ENCODE results near the gene WBP2NL.
"Not testable (repeated sequence)": the region's sequence is repeated elsewhere in the genome, so short reads cannot be mapped to it uniquely, and the experiment has no call there.

Gene WBP2NL, protein sequence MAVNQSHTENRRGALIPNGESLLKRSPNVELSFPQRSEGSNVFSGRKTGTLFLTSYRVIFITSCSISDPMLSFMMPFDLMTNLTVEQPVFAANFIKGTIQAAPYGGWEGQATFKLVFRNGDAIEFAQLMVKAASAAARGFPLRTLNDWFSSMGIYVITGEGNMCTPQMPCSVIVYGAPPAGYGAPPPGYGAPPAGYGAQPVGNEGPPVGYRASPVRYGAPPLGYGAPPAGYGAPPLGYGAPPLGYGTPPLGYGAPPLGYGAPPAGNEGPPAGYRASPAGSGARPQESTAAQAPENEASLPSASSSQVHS

DNA sequence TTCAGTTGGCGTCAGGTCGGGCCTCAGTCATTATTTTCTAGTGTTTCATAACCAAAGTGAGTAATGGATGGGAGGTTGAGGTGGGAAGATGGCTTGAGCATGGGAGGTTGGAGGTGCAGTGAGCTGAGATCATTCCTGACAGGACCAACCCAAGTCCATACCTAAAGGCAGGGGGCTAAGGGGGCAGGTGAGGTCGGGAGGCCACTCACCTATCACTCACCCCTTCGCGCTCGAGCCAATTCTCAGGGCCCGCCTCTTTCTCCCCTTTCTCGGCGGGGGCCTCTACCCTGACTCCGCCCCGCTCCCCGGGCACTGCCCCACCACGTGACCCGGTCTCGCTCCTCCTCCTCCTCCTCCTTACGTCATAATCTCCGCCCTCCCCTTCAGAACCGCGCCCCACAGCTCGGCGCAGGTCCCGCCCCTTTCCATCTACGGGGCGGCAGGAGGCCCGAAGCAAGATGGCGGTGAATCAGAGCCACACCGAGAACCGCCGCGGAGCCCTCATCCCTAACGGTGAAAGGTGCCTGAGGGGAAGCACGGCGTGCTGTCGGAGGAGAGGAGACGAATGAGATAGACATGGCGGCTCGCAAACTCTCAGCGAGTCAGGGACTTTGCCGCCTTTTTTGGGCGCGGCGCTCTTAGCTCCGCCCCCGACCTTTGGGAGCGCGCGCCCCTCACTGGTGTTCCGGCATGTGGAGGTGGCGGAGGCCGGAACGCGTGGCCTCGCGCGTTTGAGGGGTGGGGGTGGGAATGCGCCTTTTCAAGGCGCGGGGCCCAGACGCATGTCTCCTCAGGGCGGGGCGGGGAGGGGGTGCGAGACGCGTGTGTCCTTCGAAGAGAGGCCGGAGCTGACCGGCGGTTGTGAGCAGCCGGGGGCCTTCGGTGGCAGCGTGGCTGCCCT, at the start of gene WBP2NL:
Gene WBP2NL (plus strand): TSS at position 428 of the 901 bp plus-strand sequence. CDS start 31 bp downstream, at position 459.
- Mint-ChIP-seq H3K4me3 (peak within 1 kb of the TSS; percentile 99), H3K9me3 (peaks cover 4% of the 10 kb centered on the region), H3K27ac (peak within 1 kb of the TSS; percentile 99), H3K4me1 (ENCODE audit: low read depth) (peaks cover 26% of the 10 kb centered on the region), H3K36me3 (ENCODE audit: low read depth) (peaks cover 28% of the 10 kb centered on the region), H3K27me3 (ENCODE audit: low read depth) (no peaks in the 10 kb centered on the region)

GRCh38 chr22:41948928-41949296, 49.7 kb upstream of the WBP2NL start:
- H3K27ac Mint-ChIP-seq; H3K4me3 Mint-ChIP-seq; H3K27me3 Mint-ChIP-seq (ENCODE audit: low read depth); H3K9me3 Mint-ChIP-seq; H3K36me3 Mint-ChIP-seq (ENCODE audit: low read depth): not testable (repeated sequence)
- peaks cover 22% of the 10 kb centered on the region for H3K4me1 Mint-ChIP-seq (ENCODE audit: low read depth)

- Mint-ChIP-seq H3K4me1 (ENCODE audit: low read depth) (peaks cover 20% of the 10 kb centered on the region), H3K4me3 (no peak overlapping the region), H3K36me3 (ENCODE audit: low read depth) (peaks cover 2% of the 10 kb centered on the region), H3K27me3 (ENCODE audit: low read depth) (no peaks in the 10 kb centered on the region), H3K9me3 (no peaks in the 10 kb centered on the region), H3K27ac (no peak overlapping the region)
Measured at GRCh38 chr22:41949297-41949965, 49.2 kb upstream of the WBP2NL start.

GRCh38 chr22:41951898-41952474, 46.6 kb upstream of the WBP2NL start, which contains the start of gene SMIM45:
Gene SMIM45 (plus strand): TSS chr22:41952150.
- Mint-ChIP-seq H3K4me1 (ENCODE audit: low read depth) (peaks cover 10% of the 10 kb centered on the region), H3K9me3 (no peaks in the 10 kb centered on the region), H3K27ac (no peak within 1 kb of the TSS), H3K4me3 (no peak within 1 kb of the TSS), H3K36me3 (ENCODE audit: low read depth) (no peaks in the 10 kb centered on the region), H3K27me3 (ENCODE audit: low read depth) (no peaks in the 10 kb centered on the region)

DNA sequence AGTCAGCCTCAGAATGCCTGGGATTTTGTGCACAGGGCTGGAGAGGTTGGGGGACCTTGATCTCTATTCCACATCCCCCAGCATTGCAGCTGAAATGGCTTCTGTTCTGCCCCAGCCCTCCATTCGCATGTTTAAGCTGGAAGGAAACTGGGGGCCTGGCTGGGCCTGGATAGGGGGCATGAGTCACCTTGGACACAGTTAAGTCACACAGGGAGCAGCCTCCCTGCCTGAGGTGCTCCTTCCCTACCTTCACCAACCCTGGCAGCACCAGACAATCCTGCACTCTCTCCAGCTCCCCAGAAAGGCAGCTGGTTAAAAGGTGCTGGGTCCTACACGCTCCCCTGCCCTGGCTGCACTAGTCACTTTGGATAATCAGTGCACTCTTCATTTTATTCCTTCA, 45.9 kb upstream of the WBP2NL start:
- peaks cover 9% of the 10 kb centered on the region for H3K4me1 Mint-ChIP-seq (ENCODE audit: low read depth)
- no peak overlapping the region for H3K4me3 Mint-ChIP-seq
- no peaks in the 10 kb centered on the region for H3K36me3 Mint-ChIP-seq (ENCODE audit: low read depth)
- no peaks in the 10 kb centered on the region for H3K27me3 Mint-ChIP-seq (ENCODE audit: low read depth)
- H3K9me3 Mint-ChIP-seq = no peaks in the 10 kb centered on the region
- H3K27ac Mint-ChIP-seq = no peak overlapping the region

- Mint-ChIP-seq H3K4me3 (no peak overlapping the region), H3K9me3 (no peaks in the 10 kb centered on the region), H3K27ac (no peak overlapping the region), H3K27me3 (ENCODE audit: low read depth) (no peaks in the 10 kb centered on the region), H3K4me1 (ENCODE audit: low read depth) (peaks cover 4% of the 10 kb centered on the region), H3K36me3 (ENCODE audit: low read depth) (no peaks in the 10 kb centered on the region)
Measured at GRCh38 chr22:41957941-41958556, 40.5 kb upstream of the WBP2NL start.

GRCh38 chr22:41963453-41964111, 35.0 kb upstream of the WBP2NL start:
- H3K27me3 Mint-ChIP-seq (ENCODE audit: low read depth) = no peaks in the 10 kb centered on the region
- no peak overlapping the region for H3K4me3 Mint-ChIP-seq
- H3K9me3 Mint-ChIP-seq = no peaks in the 10 kb centered on the region
- peaks cover 6% of the 10 kb centered on the region for H3K4me1 Mint-ChIP-seq (ENCODE audit: low read depth)
- no peaks in the 10 kb centered on the region for H3K36me3 Mint-ChIP-seq (ENCODE audit: low read depth)
- no peak overlapping the region for H3K27ac Mint-ChIP-seq

- no peaks in the 10 kb centered on the region for H3K36me3 Mint-ChIP-seq (ENCODE audit: low read depth)
- peaks cover 6% of the 10 kb centered on the region for H3K4me1 Mint-ChIP-seq (ENCODE audit: low read depth)
- no peak overlapping the region for H3K4me3 Mint-ChIP-seq
- H3K27ac Mint-ChIP-seq = no peak overlapping the region
- H3K9me3 Mint-ChIP-seq = no peaks in the 10 kb centered on the region
- no peaks in the 10 kb centered on the region for H3K27me3 Mint-ChIP-seq (ENCODE audit: low read depth)
Measured at GRCh38 chr22:41964112-41964491, 34.5 kb upstream of the WBP2NL start.

- Mint-ChIP-seq H3K9me3 (no peaks in the 10 kb centered on the region), H3K36me3 (ENCODE audit: low read depth) (no peaks in the 10 kb centered on the region), H3K4me1 (ENCODE audit: low read depth) (peaks cover 6% of the 10 kb centered on the region), H3K27me3 (ENCODE audit: low read depth) (no peaks in the 10 kb centered on the region), H3K27ac (no peak overlapping the region), H3K4me3 (no peak overlapping the region)
Measured at GRCh38 chr22:41966225-41966606, 32.4 kb upstream of the WBP2NL start.

DNA sequence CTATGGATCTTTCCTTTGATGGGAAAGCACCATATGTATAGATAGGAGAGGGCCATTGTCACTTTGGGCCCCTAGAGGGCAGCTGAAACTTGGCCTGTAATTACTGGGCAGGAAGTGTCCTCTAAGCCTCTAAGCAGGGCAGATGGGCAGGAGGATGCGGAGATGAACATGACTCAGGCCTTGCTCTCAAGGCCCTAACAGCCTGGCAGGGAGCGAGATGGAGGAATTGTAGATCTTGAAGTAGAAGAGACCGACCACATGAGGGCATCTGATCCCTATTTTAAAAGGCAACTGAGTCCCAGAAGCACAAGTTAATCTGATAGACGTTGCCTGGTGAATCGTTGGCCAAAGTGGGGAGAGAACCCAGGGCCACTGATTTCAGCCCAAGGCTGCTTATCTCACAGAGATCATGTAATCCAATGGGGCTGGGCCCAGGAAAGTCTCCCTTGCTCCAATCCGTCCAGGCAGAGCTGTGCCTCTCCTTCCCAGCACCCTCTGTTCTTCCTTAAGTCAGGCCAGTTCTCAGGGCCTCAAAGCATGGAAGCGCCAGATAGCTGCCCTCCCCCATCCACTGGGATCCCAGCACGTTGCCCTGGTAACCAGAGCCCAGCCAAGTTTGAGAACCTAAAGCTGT, 31.9 kb upstream of the WBP2NL start:
- Mint-ChIP-seq H3K27ac (no peak overlapping the region), H3K4me3 (no peak overlapping the region)

DNA sequence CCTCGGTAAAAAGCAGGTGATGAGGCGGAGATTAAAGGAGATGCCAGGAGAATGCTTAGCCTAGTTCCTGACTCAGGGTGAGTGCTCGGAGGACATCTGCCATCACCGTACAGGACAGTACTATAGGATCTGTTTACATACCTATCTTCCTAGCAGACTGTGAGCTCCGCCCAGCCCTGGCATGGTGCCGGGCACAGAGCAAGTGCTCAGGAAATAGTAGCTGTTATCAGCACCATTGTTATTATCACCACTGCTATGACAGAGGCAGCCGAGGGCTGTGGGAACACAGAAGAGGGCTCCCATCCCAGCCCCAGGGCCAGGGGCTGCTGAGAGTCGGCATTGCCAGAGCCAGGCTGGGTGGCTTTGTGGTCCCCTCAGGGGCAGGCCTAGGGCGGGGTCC, 30.0 kb upstream of the WBP2NL start:
- H3K4me1 Mint-ChIP-seq (ENCODE audit: low read depth) = peaks cover 6% of the 10 kb centered on the region
- no peaks in the 10 kb centered on the region for H3K9me3 Mint-ChIP-seq
- H3K27ac Mint-ChIP-seq = no peak overlapping the region
- H3K27me3 Mint-ChIP-seq (ENCODE audit: low read depth) = peaks cover 5% of the 10 kb centered on the region
- no peaks in the 10 kb centered on the region for H3K36me3 Mint-ChIP-seq (ENCODE audit: low read depth)
- no peak overlapping the region for H3K4me3 Mint-ChIP-seq

More for the DNA sequence above, 31.9 kb upstream of the WBP2NL start:
- Mint-ChIP-seq H3K9me3 (no peaks in the 10 kb centered on the region), H3K36me3 (ENCODE audit: low read depth) (no peaks in the 10 kb centered on the region), H3K27me3 (ENCODE audit: low read depth) (no peaks in the 10 kb centered on the region), H3K4me1 (ENCODE audit: low read depth) (peaks cover 6% of the 10 kb centered on the region)

GRCh38 chr22:41969110-41969646, 29.4 kb upstream of the WBP2NL start, which contains the start of gene SEPTIN3:
Gene SEPTIN3 (plus strand): TSS chr22:41969443. CDS start chr22:41971493, 2,050 bp downstream.
- H3K4me1 Mint-ChIP-seq (ENCODE audit: low read depth) = peaks cover 6% of the 10 kb centered on the region
- peaks cover 5% of the 10 kb centered on the region for H3K27me3 Mint-ChIP-seq (ENCODE audit: low read depth)
- no peaks in the 10 kb centered on the region for H3K9me3 Mint-ChIP-seq
- H3K27ac Mint-ChIP-seq = peak within 1 kb of the TSS; percentile 39
- no peaks in the 10 kb centered on the region for H3K36me3 Mint-ChIP-seq (ENCODE audit: low read depth)
- H3K4me3 Mint-ChIP-seq = no peak within 1 kb of the TSS

DNA sequence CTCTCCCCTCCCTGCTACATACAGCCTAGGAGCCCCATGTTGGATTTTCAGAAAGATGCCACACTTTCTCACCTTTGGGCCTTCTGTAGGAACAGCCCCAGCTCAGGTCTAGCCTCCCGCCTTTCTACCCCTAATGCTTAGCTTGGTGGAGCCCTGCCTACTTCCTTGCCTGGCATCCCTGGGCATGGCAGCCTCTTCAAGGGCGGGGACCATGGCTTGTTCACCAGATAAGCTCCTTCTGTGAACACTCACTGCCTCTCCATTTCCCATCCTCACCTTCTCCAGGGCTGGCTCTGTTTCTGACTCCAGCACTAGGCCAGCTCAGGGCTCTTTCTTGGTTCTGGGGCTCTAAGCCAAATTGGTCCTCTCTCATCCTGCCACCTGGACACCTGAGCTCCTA, 28.0 kb upstream of the WBP2NL start:
- Mint-ChIP-seq H3K4me3 (no peak overlapping the region), H3K36me3 (ENCODE audit: low read depth) (no peaks in the 10 kb centered on the region)

More for the DNA sequence above, 28.0 kb upstream of the WBP2NL start:
- no peak overlapping the region for H3K27ac Mint-ChIP-seq
- H3K27me3 Mint-ChIP-seq (ENCODE audit: low read depth) = peaks cover 17% of the 10 kb centered on the region
- H3K9me3 Mint-ChIP-seq = no peaks in the 10 kb centered on the region
- H3K4me1 Mint-ChIP-seq (ENCODE audit: low read depth) = peaks cover 10% of the 10 kb centered on the region
